Stomach (tissue), 9 donors: Measurements from ENCODE around the gene ELANE. TPM values are rescaled to one million over a fixed set of nuclear protein-coding genes. Genes with fewer than 3 reads are reported as not detected.

Experiments
- DNase-seq, 2 donors: peaks; one replicate each; pipeline versions ENCODE4 v3.0.0 to v3.0.0-alpha.2; 2013 to 2019
- H3K27ac ChIP-seq, 5 donors: fragments of 200-600 bp in 4 of 5; sonication (generic) in 4 of 5; one replicate each; pipeline ENCODE4 v1.5.1; 2013 to 2019; ENCODE audit warnings: mild to moderate bottlenecking in 1 of 5, moderate library complexity in 1 of 5
- H3K27me3 ChIP-seq, 3 donors: fragments of 200-600 bp; sonication (generic); one replicate each; pipeline ENCODE4 v1.5.1; 2017 to 2019; ENCODE audit warnings: mixed run types in 1 of 3
- H3K36me3 ChIP-seq, 4 donors: fragments of 200-600 bp; sonication (generic); 1 replicate in 3 of 4; 2 replicates in 1 of 4; pipeline ENCODE4 v1.5.1; 2016 to 2019
- H3K4me1 ChIP-seq, 4 donors: fragments of 200-600 bp; sonication (generic); one replicate each; pipeline ENCODE4 v1.5.1; 2016 to 2019
- H3K4me3 ChIP-seq, 4 donors: fragments of 200-600 bp; sonication (generic) in 3 of 4; one replicate each; pipeline ENCODE4 v1.5.1; 2016 to 2019; ENCODE audit warnings: mild to moderate bottlenecking in 1 of 4
- H3K9me3 ChIP-seq, 4 donors: fragments of 200-600 bp; sonication (generic); one replicate each; pipeline ENCODE4 v1.5.1; 2016 to 2019
- EP300 ChIP-seq: sonication (generic); formaldehyde crosslinking; IDR thresholded peaks from one replicate; pipeline ENCODE4 v1.6.1; 2017; ENCODE audit warnings: antibody characterized with exemption
- POLR2A ChIP-seq, 4 donors: fragments of 450-650 bp; IDR thresholded peaks; one replicate each; pipeline ENCODE4 v1.6.1; 2016; ENCODE audit warnings: antibody characterized with exemption in 4 of 4, control low read depth in 2 of 4, mild to moderate bottlenecking in 1 of 4, moderate library complexity in 1 of 4
- POLR2AphosphoS5 ChIP-seq, 3 donors: sonication (generic); formaldehyde crosslinking; IDR thresholded peaks; one replicate each; pipeline ENCODE4 v1.6.1; 2016; ENCODE audit warnings: antibody characterized with exemption in 3 of 3
- WGBS, 5 donors: extraction: QIAGEN DNeasy Blood & Tissue Kit in 3 of 5; methylation state at CpG; one replicate each; pipeline versions ENCODE4 v1.1.5 to v1.1.7; 2013 to 2018; 5-methylcytosine and 5-hydroxymethylcytosine counted together
- intact Hi-C: fragments of 100-400 bp; cut with DNase I; formaldehyde crosslinking; loops from one replicate; pipeline ENCODE4 v1.15.1; 2023; ENCODE audit warnings: low total_unique reads
- polyA plus RNA-seq, 3 donors: library from polyadenylated mRNA; stranded (reverse); fragments of 200-250 nt; gene quantifications; one replicate each; pipeline ENCODE4 v1.2.3, GENCODE V29; 2013
- total RNA-seq, 5 donors: library from RNA; depleted of rRNA; stranded (reverse); fragments of >200 nt; gene quantifications; one replicate each; pipeline versions ENCODE4 v1.1.0 to v1.2.3, GENCODE V29; 2014 to 2016
- TF ChIP-seq, protein P1 (sequence below), 7 experiments: fragments of 450-650 bp in 4 of 7; fragments of 200-600 bp in 3 of 7; sonication (generic) in 3 of 7; IDR thresholded peaks; one replicate each; pipeline ENCODE4 v1.5.1; 2016 to 2019; ENCODE audit warnings: antibody characterized with exemption in 7 of 7, control low read depth in 2 of 7, mild to moderate bottlenecking in 1 of 7
- donor health status: healthy with polysubstance abuse.
- donor health status: Bipolar disorder and iron deficiency.
- donor health status: healthy.

ELANE gene
- total and polyA plus RNA-seq, 8 donors = 1.1 to 10.5 (median 3.2) TPM; not detected in 4

- peak in 1 of 2 donors; percentile 62 for DNase-seq
- TF ChIP-seq, protein P1, sequence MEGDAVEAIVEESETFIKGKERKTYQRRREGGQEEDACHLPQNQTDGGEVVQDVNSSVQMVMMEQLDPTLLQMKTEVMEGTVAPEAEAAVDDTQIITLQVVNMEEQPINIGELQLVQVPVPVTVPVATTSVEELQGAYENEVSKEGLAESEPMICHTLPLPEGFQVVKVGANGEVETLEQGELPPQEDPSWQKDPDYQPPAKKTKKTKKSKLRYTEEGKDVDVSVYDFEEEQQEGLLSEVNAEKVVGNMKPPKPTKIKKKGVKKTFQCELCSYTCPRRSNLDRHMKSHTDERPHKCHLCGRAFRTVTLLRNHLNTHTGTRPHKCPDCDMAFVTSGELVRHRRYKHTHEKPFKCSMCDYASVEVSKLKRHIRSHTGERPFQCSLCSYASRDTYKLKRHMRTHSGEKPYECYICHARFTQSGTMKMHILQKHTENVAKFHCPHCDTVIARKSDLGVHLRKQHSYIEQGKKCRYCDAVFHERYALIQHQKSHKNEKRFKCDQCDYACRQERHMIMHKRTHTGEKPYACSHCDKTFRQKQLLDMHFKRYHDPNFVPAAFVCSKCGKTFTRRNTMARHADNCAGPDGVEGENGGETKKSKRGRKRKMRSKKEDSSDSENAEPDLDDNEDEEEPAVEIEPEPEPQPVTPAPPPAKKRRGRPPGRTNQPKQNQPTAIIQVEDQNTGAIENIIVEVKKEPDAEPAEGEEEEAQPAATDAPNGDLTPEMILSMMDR (IDR thresholded peaks at IDR 0.05) = no peak
- TF ChIP-seq POLR2AphosphoS5 (IDR thresholded peaks at IDR 0.05) (no peak), EP300 (no peak), POLR2A (IDR thresholded peaks at IDR 0.05) (no peak)
- peaks cover 0 to 21% (median 4%) of the 10 kb centered on the region in 4 donors for H3K4me1 ChIP-seq
- H3K9me3 ChIP-seq = no peaks in the 10 kb centered on the region
- H3K4me3 ChIP-seq = no peak within 1 kb of the TSS
- intact Hi-C loops = no loop called here
- no peak within 1 kb of the TSS for H3K27ac ChIP-seq
- peaks cover under 1 to 91% (median 48%) of the 10 kb centered on the region in 3 donors for H3K27me3 ChIP-seq
- no peaks in the 10 kb centered on the region for H3K36me3 ChIP-seq
- 50 to 79% (median 53%) methylated on average over 17 to 33 of the region's 33 CpGs for WGBS, 5 donors
Observed at GRCh38 chr19:827710-828321, 24.3 kb upstream of the ELANE start, which contains the start of gene AZU1. Gene AZU1, plus strand, starts transcription at chr19:827837. Its CDS starts 10 bp downstream, at chr19:827847.

- intact Hi-C loops = no loop called here
- Histone ChIP-seq H3K36me3 (no peaks in the 10 kb centered on the region), H3K9me3 (no peaks in the 10 kb centered on the region), H3K27ac (no peak overlapping the region), H3K4me1 (peaks cover 0 to 12% (median 0%) of the 10 kb centered on the region in 4 donors), H3K27me3 (peaks cover 0 to 88% (median 36%) of the 10 kb centered on the region in 3 donors), H3K4me3 (no peak overlapping the region)
- 68 to 81% (median 72%) methylated on average over 17 to 18 of the region's 18 CpGs for WGBS, 5 donors
- no peak for DNase-seq
- TF ChIP-seq EP300 (no peak), POLR2A (IDR thresholded peaks at IDR 0.05) (no peak), POLR2AphosphoS5 (IDR thresholded peaks at IDR 0.05) (no peak)
Observed at GRCh38 chr19:829129-829758, 22.9 kb upstream of the ELANE start.

DNA sequence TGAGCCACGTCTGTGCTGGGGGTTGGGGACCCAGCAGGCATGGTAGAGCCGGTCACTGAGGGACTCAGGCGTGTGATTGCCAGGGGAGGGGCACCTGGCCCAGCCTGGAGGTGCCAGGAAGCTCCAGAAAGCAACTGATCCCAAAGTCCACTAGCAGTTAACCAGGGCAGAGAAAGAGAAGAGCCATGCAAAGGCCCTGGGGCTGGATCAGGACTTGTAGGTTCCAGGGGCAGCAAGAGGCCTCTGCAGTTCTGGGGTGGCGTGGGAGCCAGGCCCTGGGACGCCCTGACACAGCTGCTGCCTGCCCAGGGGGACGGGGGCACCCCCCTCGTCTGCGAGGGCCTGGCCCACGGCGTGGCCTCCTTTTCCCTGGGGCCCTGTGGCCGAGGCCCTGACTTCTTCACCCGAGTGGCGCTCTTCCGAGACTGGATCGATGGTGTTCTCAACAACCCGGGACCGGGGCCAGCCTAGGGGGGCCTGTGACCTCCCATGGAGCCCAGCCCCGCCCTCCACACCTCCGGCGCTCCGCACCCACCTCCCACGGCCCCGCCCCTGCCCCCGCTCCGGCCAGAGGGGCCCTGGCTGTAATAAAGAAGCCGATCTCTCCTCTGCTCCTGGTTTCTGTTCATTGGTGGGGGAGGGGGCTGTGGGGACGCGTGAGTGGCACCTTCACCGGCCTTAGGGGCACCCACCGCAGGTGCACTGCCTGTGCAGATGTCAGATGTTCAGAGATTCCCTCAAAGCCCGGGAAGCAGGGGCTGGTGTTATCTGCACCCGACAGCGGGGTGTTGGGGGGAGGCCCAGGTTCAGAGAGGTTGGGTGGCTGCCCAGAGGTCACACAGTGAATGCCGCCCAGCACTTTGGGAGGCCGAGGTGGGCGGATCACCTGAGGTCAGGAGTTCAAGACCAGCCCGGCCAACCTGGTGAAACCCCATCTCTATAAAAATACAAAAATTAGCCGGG is 20.4 kb upstream of the ELANE start:
- intact Hi-C loops = no loop called here
- Histone ChIP-seq H3K9me3 (no peaks in the 10 kb centered on the region), H3K4me1 (peaks cover 0 to 12% (median 0%) of the 10 kb centered on the region in 4 donors), H3K27me3 (peaks cover 0 to 88% (median 53%) of the 10 kb centered on the region in 3 donors), H3K27ac (no peak overlapping the region), H3K4me3 (no peak overlapping the region), H3K36me3 (no peaks in the 10 kb centered on the region)
- TF ChIP-seq EP300 (no peak), POLR2A (IDR thresholded peaks at IDR 0.05) (no peak), POLR2AphosphoS5 (IDR thresholded peaks at IDR 0.05) (no peak)
- TF ChIP-seq, protein P1 (IDR thresholded peaks at IDR 0.05) = no peak
- WGBS, 5 donors = 36 to 47% (median 42%) methylated on average over 20 to 38 of the region's 38 CpGs
- no peak for DNase-seq

DNA sequence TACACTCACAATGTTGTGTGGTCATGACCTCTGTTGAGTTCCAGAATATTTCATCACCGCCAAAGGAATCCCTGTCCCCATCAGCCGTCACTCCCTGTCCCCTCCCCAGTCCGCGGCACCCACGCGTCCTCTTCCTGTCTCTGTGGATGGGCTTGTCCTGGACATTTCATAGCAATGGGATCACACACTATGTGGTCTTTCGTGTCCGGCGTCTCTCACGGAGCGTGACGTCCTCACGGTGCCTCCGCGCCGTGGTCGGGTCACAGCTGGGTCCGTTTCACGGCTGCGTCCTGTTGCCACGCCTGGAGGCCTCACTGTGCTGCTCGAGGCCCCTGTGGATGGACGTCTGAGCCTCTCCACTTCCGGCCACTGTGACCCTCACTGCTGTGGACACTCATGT is 17.9 kb upstream of the ELANE start:
- Histone ChIP-seq H3K4me3 (no peak overlapping the region), H3K4me1 (no peaks in the 10 kb centered on the region), H3K36me3 (no peaks in the 10 kb centered on the region), H3K27ac (no peak overlapping the region), H3K9me3 (no peaks in the 10 kb centered on the region), H3K27me3 (peaks cover 0 to 82% (median 52%) of the 10 kb centered on the region in 3 donors)
- 66 to 84% (median 77%) methylated on average over 24 of the region's 24 CpGs for WGBS, 5 donors
- TF ChIP-seq EP300 (no peak), POLR2AphosphoS5 (IDR thresholded peaks at IDR 0.05) (no peak), POLR2A (IDR thresholded peaks at IDR 0.05) (no peak)
- TF ChIP-seq, protein P1 (IDR thresholded peaks at IDR 0.05) = no peak
- intact Hi-C loops = no loop called here
- no peak for DNase-seq
